Panc1 (cell line): ENCODE data around the gene GRID2.

Experiments used
- CTCF ChIP-seq: fragments of 450-650 bp; IDR thresholded peaks from 2 replicates; pipeline ENCODE4 v1.5.1; 2017; ENCODE audit warnings: mild to moderate bottlenecking
- SIN3A ChIP-seq: IDR thresholded peaks from 2 replicates; pipeline ENCODE4 v1.6.1; 2012; ENCODE audit warnings: low read depth, mild to moderate bottlenecking, low read length, moderate library complexity, borderline replicate concordance; ENCODE audit not compliant: insufficient read depth
- TF ChIP-seq, protein P1 (sequence below), 2 experiments: IDR thresholded peaks; 2 replicates each; pipeline ENCODE4 v1.6.1; 2011 to 2012; ENCODE audit warnings: low read depth in 2 of 2, control low read depth in 1 of 2, low read length in 1 of 2, mild to moderate bottlenecking in 1 of 2, moderate library complexity in 1 of 2; ENCODE audit not compliant: insufficient read depth in 1 of 2

DNA sequence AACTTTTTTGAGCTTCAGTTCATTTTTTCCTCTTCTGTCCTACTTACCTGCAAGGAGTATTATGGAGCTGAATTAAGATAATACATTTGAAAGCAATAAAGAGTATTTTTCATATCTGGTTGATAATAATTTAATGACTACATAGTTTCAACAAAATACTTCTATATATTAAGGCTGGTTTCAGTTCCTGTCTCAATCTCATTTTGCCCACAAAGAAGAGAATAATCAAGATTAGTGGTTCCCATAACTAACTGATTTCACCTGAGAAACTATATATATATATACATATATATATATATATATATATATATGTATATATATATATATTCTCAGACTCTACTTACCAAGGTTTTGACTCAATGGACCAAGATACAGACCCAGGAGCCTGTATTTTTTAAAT is 1437.1 kb downstream of the GRID2 start:
- TF ChIP-seq CTCF (no peak), SIN3A (no peak)
- TF ChIP-seq, protein P1, sequence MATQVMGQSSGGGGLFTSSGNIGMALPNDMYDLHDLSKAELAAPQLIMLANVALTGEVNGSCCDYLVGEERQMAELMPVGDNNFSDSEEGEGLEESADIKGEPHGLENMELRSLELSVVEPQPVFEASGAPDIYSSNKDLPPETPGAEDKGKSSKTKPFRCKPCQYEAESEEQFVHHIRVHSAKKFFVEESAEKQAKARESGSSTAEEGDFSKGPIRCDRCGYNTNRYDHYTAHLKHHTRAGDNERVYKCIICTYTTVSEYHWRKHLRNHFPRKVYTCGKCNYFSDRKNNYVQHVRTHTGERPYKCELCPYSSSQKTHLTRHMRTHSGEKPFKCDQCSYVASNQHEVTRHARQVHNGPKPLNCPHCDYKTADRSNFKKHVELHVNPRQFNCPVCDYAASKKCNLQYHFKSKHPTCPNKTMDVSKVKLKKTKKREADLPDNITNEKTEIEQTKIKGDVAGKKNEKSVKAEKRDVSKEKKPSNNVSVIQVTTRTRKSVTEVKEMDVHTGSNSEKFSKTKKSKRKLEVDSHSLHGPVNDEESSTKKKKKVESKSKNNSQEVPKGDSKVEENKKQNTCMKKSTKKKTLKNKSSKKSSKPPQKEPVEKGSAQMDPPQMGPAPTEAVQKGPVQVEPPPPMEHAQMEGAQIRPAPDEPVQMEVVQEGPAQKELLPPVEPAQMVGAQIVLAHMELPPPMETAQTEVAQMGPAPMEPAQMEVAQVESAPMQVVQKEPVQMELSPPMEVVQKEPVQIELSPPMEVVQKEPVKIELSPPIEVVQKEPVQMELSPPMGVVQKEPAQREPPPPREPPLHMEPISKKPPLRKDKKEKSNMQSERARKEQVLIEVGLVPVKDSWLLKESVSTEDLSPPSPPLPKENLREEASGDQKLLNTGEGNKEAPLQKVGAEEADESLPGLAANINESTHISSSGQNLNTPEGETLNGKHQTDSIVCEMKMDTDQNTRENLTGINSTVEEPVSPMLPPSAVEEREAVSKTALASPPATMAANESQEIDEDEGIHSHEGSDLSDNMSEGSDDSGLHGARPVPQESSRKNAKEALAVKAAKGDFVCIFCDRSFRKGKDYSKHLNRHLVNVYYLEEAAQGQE (IDR thresholded peaks at IDR 0.05; ENCODE audit: insufficient read depth in 1 of 2, low read depth in 2 of 2, low read length in 1 of 2) = no peak
